ENCODE results near the gene MCTP1.

The MCTP1 gene

DNA sequence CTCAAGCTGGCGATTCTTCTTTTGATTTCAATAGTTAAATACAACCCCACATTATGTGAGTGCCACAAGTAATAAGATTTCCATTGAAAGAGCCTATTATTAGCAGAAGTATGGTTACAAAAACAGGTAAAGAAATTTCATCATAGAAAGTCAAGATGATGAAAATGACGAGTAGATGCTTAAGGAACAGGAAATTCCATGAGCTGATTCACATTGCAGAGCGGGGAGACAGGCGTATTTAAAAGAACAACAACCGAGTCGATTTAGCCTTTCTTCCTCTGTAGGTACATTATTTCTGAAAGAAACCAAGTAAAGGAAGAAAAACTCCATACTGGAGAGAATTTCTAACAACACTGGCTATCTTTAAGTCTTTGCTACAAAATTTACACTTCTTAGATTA is 356.0 kb downstream of the MCTP1 start:
- no peak for DNase-seq

DNA sequence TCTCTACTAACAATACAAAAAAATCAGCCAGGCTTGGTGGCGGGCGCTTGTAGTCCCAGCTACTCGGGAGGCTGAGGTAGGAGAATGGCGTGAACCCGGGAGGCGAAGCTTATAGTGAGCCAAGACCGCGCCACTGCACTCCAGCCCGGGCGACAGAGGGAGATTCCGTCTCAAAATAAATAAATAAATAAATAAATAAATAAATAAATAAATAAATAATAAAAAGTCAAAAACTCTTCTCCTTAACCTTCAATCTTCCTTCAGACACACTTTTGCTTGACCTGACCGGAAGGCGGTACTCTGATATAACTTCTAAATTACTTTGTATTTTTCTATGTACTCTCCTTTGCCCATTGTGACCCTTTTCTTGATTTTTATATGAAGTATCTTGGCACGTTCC is 364.3 kb downstream of the MCTP1 start:
- DNase-seq: no peak

DNA sequence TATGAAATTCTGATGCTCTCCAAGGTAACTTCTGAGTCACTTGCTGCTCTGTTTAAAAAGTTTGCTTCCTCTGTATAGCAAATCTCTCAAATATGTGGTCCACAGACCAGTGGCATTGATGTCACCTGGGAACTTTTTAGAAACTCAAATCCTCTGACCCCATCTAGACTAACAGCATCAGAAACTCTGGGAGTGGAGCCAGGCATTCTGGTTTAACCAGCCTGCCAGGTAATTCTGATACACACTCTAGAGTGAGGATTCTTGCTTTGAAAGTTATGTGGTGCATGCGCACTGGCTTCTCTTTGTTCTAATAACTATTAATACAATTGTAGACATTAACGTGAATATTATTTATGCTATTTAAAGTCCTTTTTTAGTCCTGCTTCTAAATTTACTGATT is 368.3 kb downstream of the MCTP1 start:
- DNase-seq: no peak

DNA sequence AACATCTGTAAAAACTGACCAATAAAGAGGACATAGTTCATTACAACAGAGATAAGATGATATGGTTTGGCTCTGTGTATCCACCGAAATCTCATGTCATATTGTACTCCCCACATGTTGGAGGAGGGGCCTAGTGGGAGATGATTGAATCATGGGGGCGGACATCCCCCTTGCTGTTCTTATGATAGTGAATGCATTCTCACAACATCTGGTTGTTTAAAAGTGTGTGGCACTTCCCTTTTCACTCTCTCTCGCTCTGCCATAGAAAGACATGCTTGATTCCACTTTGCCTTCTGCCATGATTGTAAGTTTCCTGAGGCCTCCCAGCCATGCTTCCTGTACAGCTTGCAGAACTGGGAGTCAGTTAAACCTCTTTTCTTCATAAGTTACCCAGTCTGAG is 373.6 kb downstream of the MCTP1 start:
- DNase-seq: no peak

DNA sequence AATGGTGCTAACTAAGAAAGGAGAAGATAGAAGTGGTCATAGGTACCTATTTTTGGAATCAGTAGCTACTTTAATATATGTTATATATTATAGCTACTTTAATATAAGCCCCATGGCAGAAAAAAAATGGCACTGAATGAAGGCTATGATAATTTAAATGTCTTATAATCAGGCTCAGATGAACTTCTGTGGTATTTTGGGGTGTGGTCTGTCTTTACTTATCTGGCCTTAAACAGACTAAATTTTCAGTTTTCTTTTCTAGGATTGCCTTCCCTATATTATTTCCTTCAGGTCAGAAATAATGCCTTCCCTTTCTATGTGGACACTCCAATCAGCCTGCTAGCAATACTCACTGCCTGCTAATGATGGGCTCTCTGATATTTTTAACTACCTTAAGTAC is 374.2 kb downstream of the MCTP1 start:
- DNase-seq: no peak

DNA sequence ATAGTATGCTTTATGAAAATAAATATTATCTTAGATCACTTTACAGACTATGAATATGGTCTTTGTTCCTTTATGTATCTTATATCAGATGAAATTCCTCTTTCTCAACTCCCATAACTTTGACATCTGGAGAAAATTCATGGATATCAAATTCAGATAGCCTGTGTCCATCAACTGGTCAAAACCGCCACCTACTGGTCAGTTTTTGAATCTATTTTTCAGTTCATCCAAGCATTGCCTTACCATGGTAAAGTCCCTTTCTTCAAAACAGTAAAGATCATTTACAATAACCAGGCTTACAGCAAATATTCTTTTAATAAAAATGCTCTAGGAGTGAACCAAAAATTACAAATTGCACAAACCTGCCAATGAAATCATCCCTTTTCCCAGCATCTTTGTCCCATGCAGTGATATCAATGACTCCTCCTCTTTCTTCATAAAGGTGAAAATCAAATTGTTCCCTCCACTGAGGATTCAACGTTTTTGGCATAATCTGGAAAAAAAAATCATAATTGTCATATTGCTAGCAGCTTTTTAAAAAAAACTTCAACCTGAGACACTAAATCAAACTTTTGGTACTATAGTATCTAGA is 375.9 kb downstream of the MCTP1 start:
- DNase-seq: no peak

DNA sequence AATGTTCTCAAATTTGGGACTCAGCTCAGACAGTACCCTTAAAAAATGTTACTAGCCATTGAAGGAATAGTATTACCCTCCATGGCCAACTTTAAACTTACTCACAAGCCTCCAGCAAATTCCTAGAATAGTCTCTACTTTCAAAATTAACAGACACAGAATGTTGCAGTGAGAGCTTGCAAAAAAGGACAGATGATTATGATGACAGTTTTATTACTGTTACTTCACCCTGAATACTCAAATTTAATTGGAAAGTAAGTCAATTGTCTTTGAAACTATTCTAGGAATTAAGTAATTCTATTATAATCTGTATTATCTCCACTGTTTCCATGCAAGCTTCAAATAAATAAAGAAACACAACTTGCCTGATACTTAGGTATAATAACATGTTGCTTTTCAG is 378.1 kb downstream of the MCTP1 start:
- DNase-seq: no peak

DNA sequence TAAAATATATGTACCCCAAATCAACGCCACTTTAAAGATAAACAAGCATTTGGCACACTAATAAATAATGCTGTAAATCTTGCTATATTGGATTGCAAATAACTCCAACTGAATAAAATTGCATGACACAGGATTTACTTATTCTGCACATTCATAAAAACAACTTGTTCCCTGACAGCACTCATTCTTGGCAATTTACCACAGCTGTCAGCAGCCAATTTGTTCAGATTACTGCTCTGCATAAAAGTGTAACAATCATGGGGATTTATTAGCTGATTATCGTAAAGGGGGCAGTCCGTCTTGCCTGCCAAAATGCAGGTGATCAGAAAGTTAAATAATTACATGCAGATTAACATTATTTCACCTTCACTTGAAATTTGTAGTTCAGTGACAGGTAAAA is 381.2 kb downstream of the MCTP1 start:
- no peak for DNase-seq

DNA sequence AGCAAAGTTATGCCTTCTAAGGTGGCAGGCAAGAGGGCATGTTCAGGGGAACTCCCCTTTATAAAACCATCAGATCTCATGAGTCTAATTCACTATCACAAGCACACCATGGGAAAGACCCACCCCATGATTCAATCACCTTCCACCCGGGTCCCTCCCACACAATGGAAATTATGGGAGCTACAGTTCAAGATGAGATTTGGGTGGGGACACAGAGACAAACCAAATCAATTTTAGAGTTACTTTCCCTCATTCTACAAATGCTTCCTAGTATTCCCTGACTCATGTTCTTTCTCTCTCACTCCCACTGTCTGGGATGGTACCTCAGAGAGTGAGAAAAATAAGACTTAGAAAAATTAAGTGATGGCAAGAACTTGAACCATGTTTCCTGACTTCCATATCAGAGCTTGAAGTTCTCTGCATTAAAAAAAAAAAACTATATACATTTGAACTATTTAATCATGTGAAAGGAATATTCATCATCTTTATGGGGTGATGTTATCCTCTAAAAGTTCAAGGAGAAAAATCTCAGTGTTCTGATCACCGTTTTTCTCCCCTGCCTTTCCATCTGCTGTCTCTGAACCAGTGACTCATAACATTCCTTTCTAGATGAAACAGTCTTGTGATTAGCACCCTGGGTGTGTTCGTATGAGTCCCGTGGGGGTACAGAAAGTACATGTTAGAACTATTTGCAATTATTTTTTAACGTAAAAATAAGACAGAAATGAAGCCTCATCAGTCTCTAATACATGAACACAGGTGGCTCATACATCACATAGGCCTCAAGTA is 383.5 kb downstream of the MCTP1 start:
- DNase-seq: no peak

DNA sequence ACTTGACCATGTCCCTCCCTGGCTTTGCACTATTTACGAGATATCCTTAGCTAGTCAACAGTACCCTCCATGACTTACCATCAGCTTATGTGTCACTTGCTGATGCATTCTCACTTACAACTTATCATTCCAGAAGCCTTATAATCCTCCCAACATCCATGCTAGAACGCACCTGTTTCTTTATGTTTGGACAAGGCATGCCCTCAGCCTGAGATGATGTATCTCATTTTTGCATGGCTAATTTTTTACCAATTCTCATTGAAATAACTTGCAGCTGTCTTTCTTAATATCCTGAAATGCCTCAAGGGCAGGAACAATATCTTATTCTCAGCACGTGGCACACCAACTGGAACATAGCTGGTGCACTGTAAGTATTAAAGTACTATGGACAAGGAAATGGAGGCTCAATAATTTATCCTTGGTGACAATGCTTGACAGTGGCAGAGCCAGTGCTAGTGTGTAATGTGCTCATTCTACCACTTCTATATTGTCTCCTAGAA is 384.8 kb downstream of the MCTP1 start:
- no peak for DNase-seq

DNA sequence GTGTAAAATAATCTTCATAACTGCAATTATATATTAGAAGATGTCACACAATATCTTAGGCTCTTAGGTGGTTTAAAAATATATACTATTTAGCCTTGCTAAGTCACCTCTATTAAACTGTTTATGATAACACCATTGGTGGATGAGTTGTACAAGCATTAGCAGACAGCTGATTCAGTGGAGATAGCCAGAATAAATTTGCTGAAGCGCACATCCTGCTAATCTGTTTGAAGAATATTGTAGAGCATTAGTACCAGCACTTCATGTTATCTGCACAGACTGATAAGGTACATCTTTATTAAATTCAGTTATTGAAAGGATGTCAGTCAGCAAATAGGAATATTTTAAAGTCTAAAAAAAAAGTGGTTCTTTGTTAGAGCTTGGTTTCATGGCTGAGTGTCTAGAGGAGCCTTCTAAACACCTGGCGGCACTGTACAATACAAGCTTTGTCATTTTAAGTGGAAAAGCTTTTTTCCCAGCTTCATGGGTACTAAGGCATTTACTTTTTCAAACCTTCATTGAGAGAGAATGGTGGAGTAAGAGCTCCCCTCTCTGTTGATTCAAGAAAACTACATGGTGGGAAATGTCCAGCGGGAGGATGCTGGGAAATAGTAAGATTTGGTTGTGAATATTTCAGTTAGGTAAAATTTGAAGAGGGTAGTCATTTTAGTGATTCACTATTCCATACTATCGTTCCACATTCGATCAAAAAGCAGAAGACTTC is 391.3 kb downstream of the MCTP1 start:
- no peak for DNase-seq

DNA sequence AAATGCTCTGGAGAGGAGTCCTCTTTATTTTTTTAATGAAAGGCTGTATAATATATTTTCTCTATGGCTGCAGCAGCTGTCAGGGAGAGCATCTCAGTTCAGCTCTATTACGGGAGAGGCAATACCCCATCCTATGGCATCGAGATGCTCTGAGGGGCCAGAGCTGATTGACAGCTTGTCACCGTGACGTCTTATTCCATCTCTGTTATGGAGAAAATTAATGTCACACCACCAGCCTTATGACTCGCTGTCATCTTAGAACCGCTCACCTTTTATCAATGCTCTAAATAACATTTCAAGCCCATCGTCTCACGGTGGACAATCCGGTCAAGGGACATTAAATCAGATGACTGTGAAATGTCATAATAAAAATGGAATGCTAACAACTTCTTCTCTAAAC is 392.9 kb downstream of the MCTP1 start:
- DNase-seq: no peak

DNA sequence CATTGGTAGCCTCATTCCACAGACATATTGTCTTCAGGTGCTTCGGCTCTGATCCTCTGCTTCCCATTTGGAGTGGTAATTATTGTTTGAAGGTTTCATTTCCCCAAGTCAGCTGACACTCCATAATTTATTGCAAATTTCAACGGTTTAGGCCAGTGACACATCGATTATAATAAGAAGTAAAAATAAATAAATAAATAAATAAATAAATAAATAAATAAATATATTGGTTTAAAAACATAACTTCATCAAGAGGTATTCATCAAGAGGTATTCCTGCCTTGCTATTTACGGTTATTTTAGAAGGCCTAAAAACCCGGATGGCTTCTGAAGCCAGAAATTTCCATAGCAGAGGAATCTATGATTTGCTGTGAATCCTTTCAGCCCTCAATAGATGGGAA is 393.3 kb downstream of the MCTP1 start:
- DNase-seq: no peak

DNA sequence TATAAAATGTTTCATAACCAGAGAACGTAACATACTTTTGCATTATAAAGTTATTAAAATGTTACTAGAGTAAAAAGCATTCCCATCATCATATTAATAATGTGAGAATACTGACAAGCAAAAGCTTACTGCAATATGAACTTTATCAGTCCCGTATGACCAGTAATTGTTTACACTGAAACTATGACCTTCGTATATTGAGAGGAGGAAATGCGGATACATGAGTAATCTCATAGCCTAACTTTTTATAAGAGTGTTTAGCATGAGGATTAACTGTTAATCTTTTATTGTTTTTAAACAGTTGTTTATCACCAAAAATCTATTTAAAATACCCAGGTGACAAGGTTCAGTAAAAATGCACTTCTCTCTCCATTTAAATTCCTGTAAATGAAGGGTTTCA is 394.0 kb downstream of the MCTP1 start:
- no peak for DNase-seq

DNA sequence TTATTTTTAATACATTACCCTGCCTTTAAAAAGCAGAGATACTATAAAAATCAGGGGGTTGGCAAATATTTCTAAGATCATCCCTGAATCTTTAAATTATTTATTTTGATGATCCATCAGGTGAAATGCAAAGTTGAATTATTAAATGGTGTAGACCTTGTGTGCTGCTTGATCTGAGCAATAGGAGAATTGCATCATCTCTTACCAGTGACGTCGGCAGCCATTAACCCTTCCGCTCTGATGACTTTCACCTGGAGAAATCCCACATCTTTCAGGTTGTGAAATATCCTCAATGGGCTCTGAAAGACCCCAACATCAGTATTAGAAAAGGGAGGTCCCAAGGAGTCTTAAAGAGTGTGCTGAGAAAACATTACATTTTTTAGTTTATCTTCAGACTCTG is 396.2 kb downstream of the MCTP1 start:
- DNase-seq: no peak

DNA sequence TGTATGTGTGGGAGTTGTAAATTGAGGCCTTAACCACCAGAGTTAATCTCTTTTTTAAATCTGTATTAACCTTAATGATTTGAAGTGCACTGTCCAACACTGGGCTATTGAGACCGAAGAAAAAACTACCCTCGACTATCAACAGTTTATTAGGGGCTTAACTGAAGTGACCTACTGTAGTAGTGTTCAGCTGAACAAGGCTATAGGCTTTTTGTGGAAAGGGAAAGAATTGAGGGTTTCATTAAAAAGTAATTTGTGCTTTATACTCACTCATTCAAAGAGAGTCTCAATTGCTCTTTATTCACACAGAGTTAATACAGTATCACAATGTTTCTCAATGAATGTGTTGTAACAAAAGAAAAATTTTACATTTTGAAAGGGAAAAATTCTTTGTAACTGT is 399.0 kb downstream of the MCTP1 start:
- no peak for DNase-seq

DNA sequence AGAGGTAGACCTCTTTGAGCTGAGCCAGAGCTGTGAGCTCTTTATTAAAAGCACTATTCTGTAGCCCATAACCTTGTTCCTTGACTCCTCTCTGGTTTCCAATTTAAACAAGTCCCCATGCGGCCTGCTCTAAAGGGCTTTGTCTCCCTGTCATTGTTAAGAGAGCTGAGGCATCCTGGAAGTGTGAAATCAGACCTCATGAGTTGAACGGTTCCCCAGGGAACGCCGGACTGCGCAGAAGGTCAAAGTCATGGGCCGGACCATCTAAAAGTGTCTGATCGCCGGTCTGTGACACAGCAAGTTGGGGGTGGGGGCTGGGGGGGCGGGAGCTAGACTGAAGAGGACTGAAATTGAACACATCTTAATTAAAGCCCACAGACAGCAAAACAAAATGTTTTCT is 400.6 kb downstream of the MCTP1 start:
- DNase-seq: no peak

DNA sequence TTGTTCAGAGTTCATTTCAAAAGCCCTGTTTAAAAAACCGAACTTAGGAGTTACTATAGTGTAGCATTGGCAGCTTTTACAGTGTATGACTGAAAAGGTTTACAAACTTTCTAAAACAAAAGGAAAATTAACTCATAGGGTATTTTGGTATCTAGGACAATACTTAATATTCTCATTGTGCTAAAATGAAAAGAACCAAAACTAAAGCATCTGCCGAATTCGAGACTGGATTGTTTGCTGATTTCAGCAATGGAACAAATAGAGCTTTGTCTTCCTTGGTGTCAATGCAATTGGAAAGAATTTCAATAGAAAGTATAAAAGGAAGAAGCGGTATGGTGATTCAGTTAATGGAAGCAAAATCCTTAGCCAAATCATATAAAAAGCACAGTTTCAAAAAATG is 412.4 kb downstream of the MCTP1 start:
- DNase-seq: no peak

DNA sequence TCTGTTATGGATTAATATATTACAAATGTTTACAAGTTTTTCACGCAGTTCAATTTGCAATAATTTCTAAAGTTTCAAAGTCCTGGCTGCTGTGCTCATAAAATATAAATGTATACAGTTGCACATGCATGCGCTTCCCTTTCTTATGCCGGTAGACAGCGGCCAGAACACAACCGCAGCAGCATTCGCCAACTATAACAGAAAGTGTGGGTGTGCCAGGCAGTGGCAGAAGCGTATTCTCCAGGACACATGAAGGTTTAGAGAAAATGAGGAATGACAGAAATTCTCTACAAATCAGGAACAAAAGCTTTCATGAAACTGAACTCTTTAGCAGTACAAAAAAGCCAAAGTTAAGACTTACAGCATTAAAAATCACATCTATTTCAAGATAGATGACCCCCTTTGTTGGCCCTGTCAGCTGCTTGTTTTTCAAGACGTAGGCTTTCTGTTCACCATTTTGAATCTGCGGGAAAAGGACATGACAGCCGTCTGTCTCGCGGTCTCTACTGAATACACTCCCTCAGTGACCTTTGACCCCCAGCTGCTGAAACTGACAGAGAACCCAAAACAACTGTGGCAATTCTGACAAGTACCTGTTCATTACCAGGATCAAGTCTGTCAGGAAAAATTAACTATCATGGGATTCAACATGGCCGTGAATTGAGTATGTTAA is 414.2 kb downstream of the MCTP1 start:
- no peak for DNase-seq

DNA sequence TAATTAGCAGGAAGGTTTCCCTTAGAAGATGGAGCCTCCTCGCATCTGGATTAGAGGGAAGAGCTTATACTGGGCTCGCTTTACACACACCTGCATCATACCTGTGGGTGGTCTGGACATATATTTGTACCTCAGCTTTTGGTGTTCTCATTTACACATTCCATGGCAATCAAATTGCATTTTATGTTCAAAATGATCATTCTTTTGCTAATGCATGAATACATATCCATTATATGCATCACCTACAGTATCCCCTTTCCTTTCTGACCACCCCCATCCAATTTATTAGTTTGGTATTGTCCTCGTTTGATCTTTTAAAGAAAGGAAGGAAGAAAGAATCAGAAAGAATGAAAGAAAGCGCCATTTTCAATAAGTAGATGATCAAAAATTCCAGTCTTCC is 415.0 kb downstream of the MCTP1 start:
- no peak for DNase-seq

DNA sequence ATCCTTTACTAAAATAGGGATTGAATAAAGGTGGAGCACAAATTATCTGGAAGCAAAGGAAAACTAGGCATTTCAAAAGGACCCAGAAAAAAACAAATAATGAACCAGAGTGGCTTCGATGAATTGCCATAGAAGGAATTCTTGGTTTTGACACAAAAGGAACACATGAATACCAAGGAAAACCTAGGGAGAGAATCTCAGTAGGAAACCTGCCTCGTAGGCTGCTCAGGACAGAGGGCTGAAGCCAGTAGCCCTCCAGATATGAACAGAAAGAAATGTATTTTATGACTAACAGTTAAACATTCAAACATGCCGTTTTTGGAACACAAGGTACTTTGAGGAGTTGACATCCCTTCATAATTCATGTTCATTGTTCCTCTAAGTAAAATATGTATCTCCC is 420.9 kb downstream of the MCTP1 start:
- no peak for DNase-seq

DNA sequence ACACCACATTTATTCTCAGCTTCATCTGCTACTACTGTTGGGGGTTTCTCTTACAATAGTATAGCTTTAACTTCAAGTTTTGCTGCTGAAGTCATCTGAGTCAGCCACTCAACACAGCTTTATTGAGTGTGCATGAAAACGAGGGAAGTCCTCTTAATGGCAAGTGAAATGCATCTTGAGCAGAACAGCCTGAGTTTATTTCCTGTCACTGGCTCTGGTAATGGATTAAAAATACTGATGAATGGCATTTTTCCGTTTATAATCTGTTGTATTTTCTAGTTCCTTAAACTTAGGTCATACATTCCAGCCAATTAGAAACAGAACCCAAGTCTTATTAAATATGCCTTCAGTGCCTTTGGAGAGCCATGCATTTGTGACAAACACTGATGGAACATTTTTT is 427.8 kb downstream of the MCTP1 start:
- no peak for DNase-seq

DNA sequence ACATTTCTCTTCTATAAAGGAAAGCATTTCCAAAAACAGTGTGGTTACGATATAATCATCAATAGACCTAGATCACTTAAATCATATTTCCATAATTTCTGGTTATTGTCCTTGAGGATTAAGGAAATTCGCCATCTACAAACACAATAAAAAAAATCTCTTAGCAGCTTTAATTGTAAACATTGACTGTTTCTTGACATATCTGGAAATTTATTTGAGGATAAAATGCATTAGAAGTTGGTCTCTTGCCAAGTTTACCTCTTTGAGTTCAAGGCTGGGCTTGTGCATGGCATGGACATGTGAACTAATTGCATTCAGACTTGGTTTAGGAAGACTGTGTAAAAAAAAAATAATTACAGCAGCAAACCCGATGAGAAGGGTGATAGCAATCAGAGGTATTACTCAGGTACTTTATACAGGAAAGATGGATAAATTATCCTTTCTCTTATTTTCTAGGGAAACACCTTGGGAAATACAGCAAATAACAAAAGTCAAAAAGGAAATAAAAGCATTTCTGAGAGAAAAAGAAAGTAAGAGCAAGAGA is 428.6 kb downstream of the MCTP1 start:
- no peak for DNase-seq

Data from SIG-M5 (cell line).